CD8-positive, alpha-beta memory T cell (primary cell): ENCODE results near the gene SFMBT2. TPM values are rescaled to one million over a fixed set of nuclear protein-coding genes. Genes with fewer than 3 reads are reported as not detected.
A peak's percentile ranks its signal among the peaks of the same experiment; 100 is the strongest.

Experiments used
- CTCF ChIA-PET: fragments of 350-600 bp; sonication (Branson Sonifier 250); formaldehyde crosslinking; loops from one replicate; lab custom pipeline; 2021; ENCODE audit warnings: antibody characterized with exemption; lab: Charles Lee
- POLR2A ChIA-PET: fragments of 350-600 bp; sonication (Branson Sonifier 250); formaldehyde crosslinking; loops from one replicate; lab custom pipeline; 2021; ENCODE audit warnings: antibody characterized with exemption; lab: Charles Lee
- DNase-seq, 5 donors: peaks; one replicate each; pipeline versions ENCODE4 v3.0.0 to v3.0.0-alpha.2; 2020 to 2022; ENCODE audit warnings: mixed read lengths in 1 of 5
- H3K27ac ChIP-seq: one replicate; pipeline ENCODE4 v1.7.0; 2013; ENCODE audit warnings: low read depth, mild to moderate bottlenecking, low read length, moderate library complexity
- H3K27me3 ChIP-seq: 2 replicates; pipeline ENCODE4 v1.7.0; 2013; ENCODE audit warnings: low read length, mild to moderate bottlenecking; ENCODE audit not compliant: insufficient read depth, poor library complexity, severe bottlenecking
- H3K36me3 ChIP-seq: 2 replicates; pipeline ENCODE4 v1.7.0; 2013; ENCODE audit warnings: mild to moderate bottlenecking, low read length, moderate library complexity; ENCODE audit not compliant: insufficient read depth
- H3K4me1 ChIP-seq: 2 replicates; pipeline ENCODE4 v1.7.0; 2013; ENCODE audit warnings: mild to moderate bottlenecking, low read length, moderate library complexity; ENCODE audit not compliant: insufficient read depth
- H3K4me3 ChIP-seq: 2 replicates; pipeline ENCODE4 v1.7.0; 2013; ENCODE audit warnings: mild to moderate bottlenecking, low read length
- H3K9me3 ChIP-seq: 2 replicates; pipeline ENCODE4 v1.7.0; 2013; ENCODE audit warnings: mild to moderate bottlenecking, low read length
- H3K27ac Mint-ChIP-seq, 8 donors: one replicate each; pipeline ENCODE4 v1.8.0; 2020 to 2021; ENCODE audit warnings: mixed read lengths in 8 of 8, mild to moderate bottlenecking in 6 of 8, inconsistent platforms in 3 of 8, moderate library complexity in 3 of 8
- H3K27me3 Mint-ChIP-seq, 2 donors: one replicate each; pipeline ENCODE4 v1.8.0; 2020 to 2021; ENCODE audit warnings: mixed read lengths in 2 of 2, mild to moderate bottlenecking in 1 of 2, moderate library complexity in 1 of 2
- H3K36me3 Mint-ChIP-seq, 3 donors: one replicate each; pipeline ENCODE4 v1.8.0; 2020 to 2021; ENCODE audit warnings: mixed read lengths in 3 of 3, inconsistent platforms in 1 of 3, mild to moderate bottlenecking in 1 of 3
- H3K4me1 Mint-ChIP-seq, 3 donors: one replicate each; pipeline ENCODE4 v1.8.0; 2020 to 2021; ENCODE audit warnings: mixed read lengths in 3 of 3, inconsistent platforms in 1 of 3, mild to moderate bottlenecking in 1 of 3
- H3K4me3 Mint-ChIP-seq, 7 donors: one replicate each; pipeline ENCODE4 v1.8.0; 2020 to 2021; ENCODE audit warnings: mixed read lengths in 7 of 7, mild to moderate bottlenecking in 6 of 7, moderate library complexity in 4 of 7, inconsistent platforms in 2 of 7
- H3K9me3 Mint-ChIP-seq, 5 donors: one replicate each; pipeline ENCODE4 v1.8.0; 2020 to 2022; ENCODE audit warnings: mixed read lengths in 5 of 5, mild to moderate bottlenecking in 3 of 5, moderate library complexity in 2 of 5, inconsistent platforms in 1 of 5
- polyA plus RNA-seq: library from polyadenylated mRNA; unstranded; fragments of 300-500 nt; fragmentation: Illumina TruSeq; gene quantifications from one replicate; pipeline ENCODE4 v1.2.3, GENCODE V29; 2021
- total RNA-seq, 2 experiments: library from RNA; stranded (reverse); gene quantifications; one replicate each; pipeline ENCODE4 v1.2.3, GENCODE V29; 2021

Gene SFMBT2
- total and polyA plus RNA-seq, 3 experiments from 2014 or later: 4.9 to 18.3 (median 17.4) TPM

- DNase-seq: no peak
- no peaks in the 10 kb centered on the region for H3K9me3 ChIP-seq
- CTCF ChIA-PET: no interaction called here
- H3K4me1 ChIP-seq: peaks cover 10% of the 10 kb centered on the region
- H3K27me3 Mint-ChIP-seq: no peaks in the 10 kb centered on the region
- no peak overlapping the region for H3K4me3 ChIP-seq
- no peak overlapping the region for H3K4me3 Mint-ChIP-seq
- POLR2A ChIA-PET: no interaction called here
- peak overlapping the region in 2 of 8 donors; percentile 23 to 55 for H3K27ac Mint-ChIP-seq
- peaks cover 0 to 3% (median 1%) of the 10 kb centered on the region in 3 donors for H3K36me3 Mint-ChIP-seq
- peaks cover 45 to 77% (median 77%) of the 10 kb centered on the region in 3 donors for H3K4me1 Mint-ChIP-seq
- no peaks in the 10 kb centered on the region for H3K9me3 Mint-ChIP-seq
- H3K36me3 ChIP-seq: no peaks in the 10 kb centered on the region
- H3K27me3 ChIP-seq: no peaks in the 10 kb centered on the region
- no peak overlapping the region for H3K27ac ChIP-seq
These were observed 119.2 kb downstream of the SFMBT2 start for GRCh38 chr10:7291487-7292270.

- Histone ChIP-seq H3K27ac (no peak overlapping the region), H3K4me1 (peaks cover 3% of the 10 kb centered on the region), H3K9me3 (no peaks in the 10 kb centered on the region), H3K4me3 (no peak overlapping the region), H3K27me3 (no peaks in the 10 kb centered on the region), H3K36me3 (no peaks in the 10 kb centered on the region)
- Mint-ChIP-seq H3K36me3 (peaks cover 0 to 18% (median 5%) of the 10 kb centered on the region in 3 donors), H3K9me3 (no peaks in the 10 kb centered on the region), H3K4me1 (peaks cover 33 to 60% (median 60%) of the 10 kb centered on the region in 3 donors), H3K27me3 (no peaks in the 10 kb centered on the region), H3K4me3 (no peak overlapping the region), H3K27ac (no peak overlapping the region)
- no peak for DNase-seq
- ChIA-PET CTCF (no interaction called here), POLR2A (no interaction called here)
These were observed 122.7 kb downstream of the SFMBT2 start for GRCh38 chr10:7288060-7288690.

- POLR2A ChIA-PET: no interaction called here
- H3K36me3 ChIP-seq: no peaks in the 10 kb centered on the region
These were observed 123.5 kb downstream of the SFMBT2 start for GRCh38 chr10:7287377-7287776.

GRCh38 chr10:7285522-7286322, 125.1 kb downstream of the SFMBT2 start:
- peak overlapping the region in 5 of 8 donors; percentile 4 to 71 (median 31) for H3K27ac Mint-ChIP-seq
- no peak overlapping the region for H3K4me3 Mint-ChIP-seq
- H3K36me3 Mint-ChIP-seq: peaks cover 0 to 28% (median 5%) of the 10 kb centered on the region in 3 donors
- POLR2A ChIA-PET: no interaction called here
- Histone ChIP-seq H3K4me3 (no peak overlapping the region), H3K27me3 (no peaks in the 10 kb centered on the region), H3K27ac (no peak overlapping the region), H3K9me3 (no peaks in the 10 kb centered on the region), H3K4me1 (peaks cover 3% of the 10 kb centered on the region), H3K36me3 (no peaks in the 10 kb centered on the region)
- H3K4me1 Mint-ChIP-seq: peaks cover 23 to 62% (median 50%) of the 10 kb centered on the region in 3 donors
- CTCF ChIA-PET: no interaction called here
- no peaks in the 10 kb centered on the region for H3K27me3 Mint-ChIP-seq
- no peak for DNase-seq
- no peaks in the 10 kb centered on the region for H3K9me3 Mint-ChIP-seq

More at GRCh38 chr10:7287377-7287776, 123.5 kb downstream of the SFMBT2 start:
- H3K4me1 ChIP-seq: peaks cover 3% of the 10 kb centered on the region
- no peaks in the 10 kb centered on the region for H3K27me3 Mint-ChIP-seq
- no peak overlapping the region for H3K27ac ChIP-seq
- CTCF ChIA-PET: no interaction called here
- peaks cover 32 to 64% (median 60%) of the 10 kb centered on the region in 3 donors for H3K4me1 Mint-ChIP-seq
- no peak for DNase-seq
- H3K9me3 Mint-ChIP-seq: no peaks in the 10 kb centered on the region
- no peak overlapping the region for H3K4me3 Mint-ChIP-seq
- peaks cover 0 to 22% (median 5%) of the 10 kb centered on the region in 3 donors for H3K36me3 Mint-ChIP-seq
- no peaks in the 10 kb centered on the region for H3K27me3 ChIP-seq
- H3K9me3 ChIP-seq: no peaks in the 10 kb centered on the region
- peak overlapping the region in 1 of 8 donors; percentile 76 for H3K27ac Mint-ChIP-seq
- no peak overlapping the region for H3K4me3 ChIP-seq

GRCh38 chr10:7283246-7283645, 127.6 kb downstream of the SFMBT2 start:
- POLR2A ChIA-PET: no interaction called here

GRCh38 chr10:7282457-7282856, 128.4 kb downstream of the SFMBT2 start:
- no peak overlapping the region for H3K4me3 Mint-ChIP-seq
- no peak overlapping the region for H3K4me3 ChIP-seq
- CTCF ChIA-PET: interaction anchor here (0.6 kb wide), 2 partner anchors 12 kb away, joined by 3 to 4 read pairs; no protein-coding TSS in a partner anchor
- H3K36me3 ChIP-seq: no peaks in the 10 kb centered on the region
- peaks cover 0 to 37% (median 12%) of the 10 kb centered on the region in 3 donors for H3K36me3 Mint-ChIP-seq
- POLR2A ChIA-PET: no interaction called here
- no peak overlapping the region for H3K27ac Mint-ChIP-seq
- no peaks in the 10 kb centered on the region for H3K27me3 Mint-ChIP-seq
- H3K27me3 ChIP-seq: no peaks in the 10 kb centered on the region
- H3K27ac ChIP-seq: no peak overlapping the region
- no peaks in the 10 kb centered on the region for H3K9me3 Mint-ChIP-seq
- no peak for DNase-seq
- no peaks in the 10 kb centered on the region for H3K4me1 ChIP-seq
- H3K4me1 Mint-ChIP-seq: peaks cover 25 to 62% (median 47%) of the 10 kb centered on the region in 3 donors
- no peaks in the 10 kb centered on the region for H3K9me3 ChIP-seq

More at GRCh38 chr10:7283246-7283645, 127.6 kb downstream of the SFMBT2 start:
- peaks cover 22 to 61% (median 48%) of the 10 kb centered on the region in 3 donors for H3K4me1 Mint-ChIP-seq
- CTCF ChIA-PET: interaction anchor here (0.6 kb wide), 1 partner anchor 12 kb away, joined by 4 read pairs; no protein-coding TSS in a partner anchor
- DNase-seq: no peak
- no peaks in the 10 kb centered on the region for H3K27me3 ChIP-seq
- peaks cover 3% of the 10 kb centered on the region for H3K4me1 ChIP-seq
- H3K9me3 ChIP-seq: no peaks in the 10 kb centered on the region
- H3K4me3 Mint-ChIP-seq: no peak overlapping the region
- H3K27ac Mint-ChIP-seq: peak overlapping the region in 1 of 8 donors; percentile 6
- no peaks in the 10 kb centered on the region for H3K9me3 Mint-ChIP-seq
- no peaks in the 10 kb centered on the region for H3K27me3 Mint-ChIP-seq
- no peaks in the 10 kb centered on the region for H3K36me3 ChIP-seq
- no peak overlapping the region for H3K4me3 ChIP-seq
- no peak overlapping the region for H3K27ac ChIP-seq
- peaks cover 0 to 34% (median 7%) of the 10 kb centered on the region in 3 donors for H3K36me3 Mint-ChIP-seq

GRCh38 chr10:7281429-7281828, 129.4 kb downstream of the SFMBT2 start:
- no peaks in the 10 kb centered on the region for H3K27me3 Mint-ChIP-seq
- peak overlapping the region in 2 of 8 donors; percentile 17 to 22 for H3K27ac Mint-ChIP-seq
- Histone ChIP-seq H3K36me3 (no peaks in the 10 kb centered on the region), H3K27ac (no peak overlapping the region), H3K27me3 (no peaks in the 10 kb centered on the region), H3K4me1 (no peaks in the 10 kb centered on the region), H3K4me3 (no peak overlapping the region), H3K9me3 (no peaks in the 10 kb centered on the region)
- no peak for DNase-seq
- H3K4me3 Mint-ChIP-seq: no peak overlapping the region
- CTCF ChIA-PET: no interaction called here
- POLR2A ChIA-PET: no interaction called here
- no peaks in the 10 kb centered on the region for H3K9me3 Mint-ChIP-seq
- peaks cover 27 to 64% (median 48%) of the 10 kb centered on the region in 3 donors for H3K4me1 Mint-ChIP-seq
- peaks cover 0 to 45% (median 12%) of the 10 kb centered on the region in 3 donors for H3K36me3 Mint-ChIP-seq
